Osteoblast (primary cell): ENCODE results near the gene PTDSS2. TPM values are rescaled to one million over a fixed set of nuclear protein-coding genes. Genes with fewer than 3 reads are reported as not detected.

ENCODE experiments used
- DNase-seq: peaks from one replicate; pipeline ENCODE4 v3.0.0; 2011; ENCODE audit warnings: low spot score, mixed read lengths; ENCODE audit not compliant: insufficient read length; ENCODE audit errors: missing footprints
- H2AFZ ChIP-seq: 2 replicates; pipeline ENCODE4 v1.6.0; 2011; ENCODE audit warnings: mild to moderate bottlenecking, low read length
- H3K27ac ChIP-seq: 2 replicates; pipeline ENCODE4 v1.5.1; 2011; ENCODE audit warnings: mild to moderate bottlenecking, low read depth, low read length, moderate library complexity
- H3K27me3 ChIP-seq: 2 replicates; pipeline ENCODE4 v1.6.0; 2012; ENCODE audit warnings: mild to moderate bottlenecking, control low read depth, inconsistent platforms, low read length, moderate library complexity; ENCODE audit not compliant: insufficient read depth
- H3K36me3 ChIP-seq: 2 replicates; pipeline ENCODE4 v1.5.1; 2011; ENCODE audit warnings: mild to moderate bottlenecking, low read length, control low read depth, moderate library complexity; ENCODE audit not compliant: insufficient read depth
- H3K4me1 ChIP-seq: 2 replicates; pipeline ENCODE4 v1.5.1; 2011; ENCODE audit warnings: mild to moderate bottlenecking, low read length, control low read depth, moderate library complexity; ENCODE audit not compliant: insufficient read depth
- H3K4me2 ChIP-seq: 2 replicates; pipeline ENCODE4 v1.6.0; 2011; ENCODE audit warnings: mild to moderate bottlenecking, low read length; ENCODE audit not compliant: insufficient read depth
- H3K4me3 ChIP-seq: fragments of 200-600 bp; sonication (generic); 3 replicates; pipeline ENCODE4 v1.5.1; 2012; ENCODE audit warnings: mild to moderate bottlenecking, low read length, inconsistent platforms; ENCODE audit not compliant: insufficient read depth
- H3K79me2 ChIP-seq: 2 replicates; pipeline ENCODE4 v1.6.0; 2012; ENCODE audit warnings: mild to moderate bottlenecking, low read length, control low read depth, inconsistent platforms; ENCODE audit not compliant: insufficient read depth
- H3K9me3 ChIP-seq: 2 replicates; pipeline ENCODE4 v1.5.1; 2011; ENCODE audit warnings: low read depth, low read length, control low read depth
- H4K20me1 ChIP-seq: 2 replicates; pipeline ENCODE4 v1.6.0; 2012; ENCODE audit warnings: mild to moderate bottlenecking, low read length, control low read depth; ENCODE audit not compliant: insufficient read depth
- total RNA-seq: library from RNA; depleted of rRNA; stranded (reverse); fragments of >200 nt; gene quantifications from 2 replicates; pipeline ENCODE4 v1.2.3, GENCODE V29; 2012
- TF ChIP-seq, protein P1 (sequence below): IDR thresholded peaks from 2 replicates; pipeline ENCODE4 v1.5.1; 2011; ENCODE audit warnings: mild to moderate bottlenecking, low read depth, low read length, moderate library complexity; ENCODE audit errors: extremely low read depth

Gene PTDSS2
- total RNA-seq, 1 donor = 36.2 TPM

- no peak overlapping the region for H3K4me2 ChIP-seq
- H3K27me3 ChIP-seq = peaks cover 8% of the 10 kb centered on the region
- no peaks in the 10 kb centered on the region for H3K9me3 ChIP-seq
- H4K20me1 ChIP-seq = no peaks in the 10 kb centered on the region
- no peaks in the 10 kb centered on the region for H3K4me1 ChIP-seq
- no peak overlapping the region for H3K4me3 ChIP-seq
- DNase-seq = no peak
- no peak overlapping the region for H2AFZ ChIP-seq
- TF ChIP-seq, protein P1, sequence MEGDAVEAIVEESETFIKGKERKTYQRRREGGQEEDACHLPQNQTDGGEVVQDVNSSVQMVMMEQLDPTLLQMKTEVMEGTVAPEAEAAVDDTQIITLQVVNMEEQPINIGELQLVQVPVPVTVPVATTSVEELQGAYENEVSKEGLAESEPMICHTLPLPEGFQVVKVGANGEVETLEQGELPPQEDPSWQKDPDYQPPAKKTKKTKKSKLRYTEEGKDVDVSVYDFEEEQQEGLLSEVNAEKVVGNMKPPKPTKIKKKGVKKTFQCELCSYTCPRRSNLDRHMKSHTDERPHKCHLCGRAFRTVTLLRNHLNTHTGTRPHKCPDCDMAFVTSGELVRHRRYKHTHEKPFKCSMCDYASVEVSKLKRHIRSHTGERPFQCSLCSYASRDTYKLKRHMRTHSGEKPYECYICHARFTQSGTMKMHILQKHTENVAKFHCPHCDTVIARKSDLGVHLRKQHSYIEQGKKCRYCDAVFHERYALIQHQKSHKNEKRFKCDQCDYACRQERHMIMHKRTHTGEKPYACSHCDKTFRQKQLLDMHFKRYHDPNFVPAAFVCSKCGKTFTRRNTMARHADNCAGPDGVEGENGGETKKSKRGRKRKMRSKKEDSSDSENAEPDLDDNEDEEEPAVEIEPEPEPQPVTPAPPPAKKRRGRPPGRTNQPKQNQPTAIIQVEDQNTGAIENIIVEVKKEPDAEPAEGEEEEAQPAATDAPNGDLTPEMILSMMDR = no peak
- no peak overlapping the region for H3K27ac ChIP-seq
- no peaks in the 10 kb centered on the region for H3K36me3 ChIP-seq
- H3K79me2 ChIP-seq = no peaks in the 10 kb centered on the region
Observed at GRCh38 chr11:428295-428694, 21.8 kb upstream of the PTDSS2 start.

DNA sequence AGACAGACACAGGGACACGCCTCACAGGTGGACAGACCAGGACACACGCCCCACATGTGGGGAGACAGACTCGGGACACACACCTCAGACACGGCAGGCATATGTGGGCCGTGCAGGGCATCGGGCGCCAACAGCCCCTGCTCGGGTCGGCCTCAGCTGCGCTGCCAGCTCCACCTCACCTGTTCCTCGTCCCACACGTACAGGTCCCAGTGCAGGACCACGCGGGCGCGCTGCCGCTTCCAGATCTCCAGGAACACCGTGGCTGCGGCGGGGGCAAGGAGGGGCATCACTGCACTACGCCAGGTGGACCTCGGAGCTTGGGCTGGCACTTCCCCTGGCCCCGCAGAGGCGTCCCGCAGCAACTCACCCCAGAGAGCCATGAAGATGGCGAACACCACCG is 20.7 kb upstream of the PTDSS2 start:
- no peaks in the 10 kb centered on the region for H3K36me3 ChIP-seq
- no peaks in the 10 kb centered on the region for H3K79me2 ChIP-seq
- no peaks in the 10 kb centered on the region for H4K20me1 ChIP-seq
- H3K4me3 ChIP-seq = no peak overlapping the region
- H3K4me1 ChIP-seq = no peaks in the 10 kb centered on the region
- no peak overlapping the region for H2AFZ ChIP-seq
- no peaks in the 10 kb centered on the region for H3K9me3 ChIP-seq
- H3K27me3 ChIP-seq = peaks cover 4% of the 10 kb centered on the region
- TF ChIP-seq, protein P1 = no peak
- DNase-seq = no peak
- no peak overlapping the region for H3K4me2 ChIP-seq
- H3K27ac ChIP-seq = no peak overlapping the region

- no peaks in the 10 kb centered on the region for H3K4me1 ChIP-seq
- no peak overlapping the region for H2AFZ ChIP-seq
- no peaks in the 10 kb centered on the region for H4K20me1 ChIP-seq
- H3K79me2 ChIP-seq = no peaks in the 10 kb centered on the region
- no peaks in the 10 kb centered on the region for H3K36me3 ChIP-seq
- H3K27me3 ChIP-seq = no peaks in the 10 kb centered on the region
- H3K4me3 ChIP-seq = no peak overlapping the region
- no peaks in the 10 kb centered on the region for H3K9me3 ChIP-seq
- no peak overlapping the region for H3K4me2 ChIP-seq
- TF ChIP-seq, protein P1 = no peak
- DNase-seq = no peak
- H3K27ac ChIP-seq = no peak overlapping the region
Observed at GRCh38 chr11:429931-430456, 20.1 kb upstream of the PTDSS2 start.

DNA sequence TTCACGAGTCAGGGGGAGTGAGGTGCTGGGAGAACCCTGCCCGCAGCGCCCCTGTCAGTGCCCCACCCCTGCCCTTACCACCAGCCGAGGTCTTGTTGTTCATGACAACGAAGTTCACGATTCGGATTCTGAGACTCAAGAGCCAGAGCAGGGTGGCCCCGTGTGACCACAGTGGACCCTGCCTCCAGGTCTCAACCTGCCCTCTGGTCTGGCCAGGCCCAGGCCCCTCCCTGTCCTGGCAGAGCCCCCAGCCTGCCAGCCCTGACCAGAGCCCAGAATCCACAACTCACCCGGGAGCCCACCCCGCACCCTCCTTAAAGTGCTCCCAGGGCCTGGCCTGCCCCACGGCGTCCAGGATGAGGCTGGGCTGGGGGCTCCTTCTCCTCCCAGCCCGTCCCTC is 18.2 kb upstream of the PTDSS2 start:
- no peak for DNase-seq
- no peaks in the 10 kb centered on the region for H3K4me1 ChIP-seq
- no peak overlapping the region for H3K4me2 ChIP-seq

More for the DNA sequence above, 18.2 kb upstream of the PTDSS2 start:
- TF ChIP-seq, protein P1 = no peak
- no peaks in the 10 kb centered on the region for H3K36me3 ChIP-seq
- H3K79me2 ChIP-seq = no peaks in the 10 kb centered on the region
- no peaks in the 10 kb centered on the region for H3K9me3 ChIP-seq
- no peak overlapping the region for H2AFZ ChIP-seq
- H4K20me1 ChIP-seq = no peaks in the 10 kb centered on the region
- H3K4me3 ChIP-seq = no peak overlapping the region
- H3K27ac ChIP-seq = no peak overlapping the region
- no peaks in the 10 kb centered on the region for H3K27me3 ChIP-seq
